HG02678 (cell line): Measurements from ENCODE around the gene CWC27.
A peak's percentile ranks its signal among the peaks of the same experiment; 100 is the strongest.

Source experiments
- ATAC-seq: cut with Tn5 transposase; IDR thresholded peaks from one replicate; pipeline ENCODE4 v1.9.1; 2021; ENCODE audit warnings: mild to moderate bottlenecking, moderate library complexity; ENCODE audit not compliant: unreplicated experiment

CWC27 gene

GRCh38 chr5:64768358-64769312 lies at the start of gene CWC27, which contains the start of gene SREK1IP1:
Gene CWC27, plus strand, starts transcription at chr5:64768930. Its CDS starts 217 bp downstream, at chr5:64769147.
Gene SREK1IP1, minus strand, starts transcription at chr5:64768691. Its CDS starts 174 bp downstream, at chr5:64768517.
- peak; percentile 97 for ATAC-seq

DNA sequence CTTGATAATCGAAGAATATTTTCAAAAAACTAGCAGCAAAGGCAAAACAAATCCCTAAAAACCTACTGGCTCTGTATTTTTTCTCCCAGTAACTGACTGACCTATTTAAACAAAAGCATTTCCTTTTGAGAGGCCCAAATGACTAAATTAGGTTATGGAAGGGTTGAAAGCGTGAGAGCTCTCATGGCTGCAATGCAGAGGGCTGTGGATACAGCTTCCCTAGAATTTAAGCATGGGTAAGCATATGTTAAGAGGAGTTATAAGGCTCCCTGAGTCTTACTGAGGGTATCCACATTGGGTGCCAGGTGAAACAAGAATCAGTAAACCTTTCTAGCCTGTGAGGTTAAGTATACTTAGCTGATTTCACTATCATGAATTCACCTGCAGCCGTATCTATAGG lies 46.1 kb upstream of the CWC27 start:
- ATAC-seq: no peak

DNA sequence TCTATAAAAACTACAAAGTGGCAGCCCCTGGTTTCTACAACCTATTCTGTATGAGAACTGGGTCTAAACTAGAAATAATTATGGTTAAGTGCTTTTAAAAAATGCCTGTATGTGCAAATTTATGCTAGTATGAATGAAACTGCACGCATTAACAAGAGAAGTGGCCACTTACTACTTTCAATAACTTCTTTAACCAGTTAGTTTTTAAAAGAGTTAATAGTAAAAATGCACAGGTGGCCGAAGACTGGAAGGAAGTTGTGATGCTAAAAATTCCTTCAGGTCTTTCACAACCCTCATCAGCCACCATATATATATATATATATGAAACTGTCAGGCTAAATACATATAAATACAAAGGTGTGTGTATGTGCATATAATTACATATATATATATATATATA lies 41.6 kb upstream of the CWC27 start:
- peak; percentile 67 for ATAC-seq

DNA sequence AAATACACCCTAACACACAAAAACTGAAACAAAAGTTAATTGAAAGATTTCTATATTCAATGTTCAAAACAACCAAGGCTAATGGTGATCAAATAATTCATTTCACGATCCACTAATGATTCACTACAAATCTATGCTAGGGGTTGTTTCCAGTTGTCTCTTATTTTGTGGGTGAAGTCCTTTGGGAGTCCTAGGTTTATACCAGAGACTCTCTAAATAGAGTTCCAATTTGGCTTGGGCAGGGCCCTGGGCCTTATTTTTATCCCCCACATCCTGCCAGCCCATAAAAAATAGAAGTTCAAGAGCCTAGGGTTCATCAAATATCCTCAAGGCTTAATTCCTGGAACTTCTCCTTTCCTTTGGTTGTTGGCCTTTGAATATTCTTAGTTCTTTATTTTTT lies 26.3 kb upstream of the CWC27 start:
- no peak for ATAC-seq

- no peak for ATAC-seq
These were observed 25.9 kb upstream of the CWC27 start for GRCh38 chr5:64742821-64743220.

- ATAC-seq: no peak
These were observed 23.8 kb upstream of the CWC27 start for GRCh38 chr5:64744914-64745313.

- no peak for ATAC-seq
These were observed 22.3 kb upstream of the CWC27 start for GRCh38 chr5:64746446-64746845.

GRCh38 chr5:64749385-64749784 lies 19.3 kb upstream of the CWC27 start:
- ATAC-seq: no peak

DNA sequence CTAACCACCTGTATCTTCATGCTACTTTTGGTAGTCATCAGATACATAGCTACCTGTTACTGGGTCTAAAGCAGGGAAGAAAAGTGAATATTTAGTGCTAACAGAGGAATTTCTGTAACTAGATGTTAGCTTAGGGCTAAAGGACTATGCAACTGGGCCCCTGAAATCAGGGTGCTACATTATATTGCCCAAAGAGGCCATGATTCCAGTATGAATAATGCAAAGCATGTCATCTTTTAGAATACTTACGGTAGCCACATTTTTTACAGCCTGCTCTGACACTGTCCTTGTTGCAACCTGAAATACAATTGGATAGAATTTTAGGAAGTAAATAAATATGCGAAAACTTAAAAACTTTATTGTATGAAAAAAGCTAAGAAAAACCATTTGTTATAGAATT lies 14.7 kb upstream of the CWC27 start:
- no peak for ATAC-seq

DNA sequence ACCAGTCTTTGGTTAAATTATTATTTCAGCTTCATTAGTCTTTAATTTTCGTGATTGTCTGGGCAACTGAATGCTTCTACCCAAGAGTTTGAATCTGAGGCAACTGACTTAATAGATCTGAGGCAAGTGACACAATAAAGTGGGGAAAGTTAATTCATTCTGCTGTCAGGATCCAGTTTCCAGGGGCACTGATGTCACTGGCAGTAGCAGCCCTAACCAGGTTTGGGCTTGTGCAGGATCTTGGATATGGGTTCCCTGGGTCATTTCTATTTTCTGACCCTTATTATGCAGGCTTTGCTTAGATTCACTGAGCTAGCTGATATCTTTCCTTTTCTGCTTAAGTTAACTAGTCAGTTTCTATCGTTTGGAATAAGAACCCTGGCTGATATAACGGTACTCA lies 9.8 kb upstream of the CWC27 start:
- ATAC-seq: no peak

GRCh38 chr5:64759960-64760660 lies 8.6 kb upstream of the CWC27 start:
- no peak for ATAC-seq

- ATAC-seq: no peak
These were observed 4.7 kb upstream of the CWC27 start for GRCh38 chr5:64763948-64764503.

GRCh38 chr5:64765804-64766504 lies 2.8 kb upstream of the CWC27 start:
- no peak for ATAC-seq

GRCh38 chr5:64766941-64767340 lies 1.8 kb upstream of the CWC27 start:
- ATAC-seq: no peak

GRCh38 chr5:64767959-64768357 lies 772 bp upstream of the CWC27 start:
- peak; percentile 8 for ATAC-seq

DNA sequence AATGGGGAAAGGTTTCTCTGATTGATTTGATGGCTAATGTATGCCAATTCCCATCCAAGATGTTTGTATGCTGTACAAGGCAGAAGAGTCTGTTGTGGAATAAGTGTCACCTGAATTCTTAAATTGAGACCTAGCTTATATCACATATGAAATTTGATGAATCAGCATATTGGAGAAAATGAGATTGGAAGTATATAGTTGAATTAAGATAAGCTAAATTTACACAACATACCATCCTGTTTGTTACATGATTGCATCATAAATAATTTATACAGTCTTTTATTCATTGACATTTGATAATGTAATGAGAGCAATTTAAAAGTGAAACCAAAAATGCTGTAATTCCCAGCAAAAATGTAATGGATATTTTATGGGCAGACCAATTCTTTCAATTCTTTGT lies 1.1 kb downstream of the CWC27 start:
- no peak for ATAC-seq

DNA sequence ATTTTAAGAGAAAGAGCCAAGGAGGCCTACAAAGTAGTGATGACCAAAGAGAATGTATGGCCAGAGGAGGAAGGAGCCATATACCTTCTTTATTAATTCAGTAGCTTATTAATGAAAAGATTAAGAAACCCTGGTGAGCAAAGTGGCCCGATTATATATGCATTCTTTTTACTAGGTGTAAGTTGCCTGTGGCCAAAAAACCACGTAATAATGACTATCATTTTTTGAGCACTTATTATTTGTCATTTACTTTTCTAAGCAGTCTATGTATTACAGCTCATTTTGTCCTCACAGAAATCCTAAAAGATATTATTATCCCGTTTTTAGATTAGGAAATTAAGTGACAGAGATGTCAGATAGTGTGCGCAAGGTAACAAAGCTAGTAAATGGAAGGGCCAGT lies 3.0 kb downstream of the CWC27 start:
- ATAC-seq: no peak

- ATAC-seq: peak; percentile 46
These were observed 4.8 kb downstream of the CWC27 start for GRCh38 chr5:64773533-64773932.

- ATAC-seq: no peak
These were observed 6.6 kb downstream of the CWC27 start for GRCh38 chr5:64775291-64775690.

DNA sequence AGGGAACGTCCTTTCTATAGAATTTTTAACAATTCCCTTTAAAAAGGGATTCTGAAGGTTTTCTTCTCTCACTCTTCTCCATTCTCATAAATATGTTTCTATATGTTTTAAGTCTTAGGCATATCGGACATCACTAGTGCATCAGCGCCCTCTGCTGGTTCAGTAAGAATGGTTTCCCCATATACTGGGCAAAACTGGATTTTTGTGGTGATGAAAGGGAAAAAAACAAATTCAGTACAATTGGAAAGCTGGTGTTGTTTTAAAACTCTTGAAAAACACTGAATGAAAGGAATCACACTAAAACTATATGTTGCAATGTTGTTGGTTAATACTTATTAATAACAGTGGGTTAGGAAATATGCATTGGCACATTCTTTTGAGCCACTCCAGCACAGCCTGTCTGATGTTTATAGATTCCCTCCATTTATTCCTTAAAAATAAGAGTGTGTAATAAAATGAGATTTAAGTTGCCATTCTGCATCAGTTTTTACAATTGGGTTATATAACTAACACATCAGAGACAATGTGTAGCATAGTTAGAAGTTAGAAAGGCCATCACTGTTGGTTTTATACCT lies 15.8 kb downstream of the CWC27 start:
- ATAC-seq: peak; percentile 92

DNA sequence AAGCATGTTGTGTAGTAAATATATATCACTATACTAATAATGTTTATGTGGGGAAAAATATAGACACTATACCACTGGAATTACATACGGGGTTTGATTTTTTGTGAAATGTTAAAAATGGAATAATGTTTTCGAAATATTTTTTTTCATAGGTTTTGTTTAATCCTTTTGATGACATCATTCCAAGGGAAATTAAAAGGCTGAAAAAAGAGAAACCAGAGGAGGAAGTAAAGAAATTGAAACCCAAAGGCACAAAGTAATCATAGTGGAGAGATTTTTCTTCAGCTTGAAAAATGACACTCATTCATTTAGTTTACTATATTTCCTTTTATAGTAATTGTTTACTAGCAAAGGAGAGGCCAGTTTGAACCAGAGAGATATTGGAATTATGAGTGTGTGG lies 17.6 kb downstream of the CWC27 start:
- ATAC-seq: no peak
